Stimulated activated CD4-positive, alpha-beta T cell treated with anti-CD3 and anti-CD28 coated beads, TNF-alpha, amount 100 ng/mL, for 1 hour (primary cell): ENCODE results near the gene TTC32.
A peak's percentile ranks its signal among the peaks of the same experiment; 100 is the strongest.

ENCODE experiments used
- DNase-seq, 3 donors: peaks; one replicate each; pipeline ENCODE4 v3.0.0-alpha.2; 2020; ENCODE audit warnings: low read depth in 3 of 3, low spot score in 1 of 3

Gene TTC32

DNA sequence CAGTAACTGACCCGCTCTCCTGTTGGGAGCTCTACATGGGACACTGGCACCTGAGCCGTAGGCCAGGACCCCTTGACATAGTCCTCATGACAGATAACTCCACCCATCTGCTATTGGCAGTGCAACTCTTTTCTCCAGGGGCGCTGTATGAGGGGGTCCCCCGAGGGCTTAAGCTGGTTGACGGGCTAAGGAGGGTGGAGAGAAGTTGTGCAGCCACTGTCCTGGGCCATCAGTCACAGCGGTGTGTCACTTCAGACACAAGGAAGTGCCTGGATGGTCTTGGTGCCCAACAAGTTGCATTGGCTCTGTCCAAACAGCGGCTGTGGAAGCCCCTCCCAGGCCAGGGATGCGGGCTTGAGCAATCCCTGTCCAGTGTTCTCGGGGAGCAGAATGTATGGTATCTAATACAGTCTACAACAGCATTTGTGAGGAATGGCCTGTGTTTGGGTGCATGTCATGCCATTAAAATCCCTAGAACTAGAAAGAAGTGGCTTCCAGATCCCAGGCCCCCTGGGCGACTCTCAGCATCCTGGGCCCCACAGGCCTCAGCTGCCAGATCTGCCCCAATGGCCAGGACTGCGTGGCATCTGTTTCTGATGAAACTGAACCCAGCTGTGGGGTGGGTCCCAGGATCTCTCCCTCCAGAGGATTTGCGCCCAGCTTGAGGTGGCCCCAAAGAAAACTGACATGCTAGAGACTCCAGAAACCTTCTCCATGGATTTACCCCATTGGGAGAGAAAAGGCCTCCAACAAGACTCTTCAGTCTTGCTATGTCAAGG lies 23.3 kb downstream of the TTC32 start:
- no peak for DNase-seq

DNA sequence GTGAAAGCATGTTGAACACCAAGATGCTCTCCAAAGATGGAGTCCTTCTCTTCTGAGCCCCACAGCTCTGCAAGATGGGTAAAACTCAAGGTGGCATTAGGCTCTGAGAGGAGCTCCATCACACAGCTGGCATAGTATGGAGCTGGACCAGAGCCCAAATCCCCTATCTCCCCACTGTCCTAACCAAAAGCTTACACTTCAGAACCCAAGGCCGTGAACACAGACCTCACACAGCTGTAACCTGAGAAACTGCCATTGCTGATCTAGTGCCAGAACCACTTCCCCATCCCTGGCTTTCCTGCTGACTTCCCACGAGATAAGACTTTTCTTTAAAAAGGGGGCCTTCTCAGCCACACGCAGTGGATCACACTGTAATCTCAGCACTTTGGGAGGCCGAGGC lies 25.0 kb downstream of the TTC32 start:
- DNase-seq, result no peak

DNA sequence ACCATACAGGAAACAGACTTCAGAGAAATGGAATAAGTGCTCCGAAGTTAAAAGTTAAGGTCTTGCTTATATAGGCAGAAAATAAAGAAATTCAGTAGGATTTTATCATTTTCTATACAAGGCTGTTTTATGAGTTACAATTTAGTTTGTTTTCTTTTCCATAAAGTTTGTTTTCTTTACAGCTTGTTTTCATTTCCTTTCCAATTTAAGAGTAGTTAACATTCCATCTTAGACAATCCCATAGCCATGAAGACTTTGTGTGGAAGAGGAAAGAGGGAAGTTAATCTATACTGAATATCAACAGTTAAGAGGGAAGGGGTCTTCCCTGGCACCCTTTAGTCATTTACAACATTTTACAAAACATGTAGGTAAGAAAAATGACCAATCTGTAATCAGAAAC lies 26.5 kb downstream of the TTC32 start:
- no peak for DNase-seq

DNA sequence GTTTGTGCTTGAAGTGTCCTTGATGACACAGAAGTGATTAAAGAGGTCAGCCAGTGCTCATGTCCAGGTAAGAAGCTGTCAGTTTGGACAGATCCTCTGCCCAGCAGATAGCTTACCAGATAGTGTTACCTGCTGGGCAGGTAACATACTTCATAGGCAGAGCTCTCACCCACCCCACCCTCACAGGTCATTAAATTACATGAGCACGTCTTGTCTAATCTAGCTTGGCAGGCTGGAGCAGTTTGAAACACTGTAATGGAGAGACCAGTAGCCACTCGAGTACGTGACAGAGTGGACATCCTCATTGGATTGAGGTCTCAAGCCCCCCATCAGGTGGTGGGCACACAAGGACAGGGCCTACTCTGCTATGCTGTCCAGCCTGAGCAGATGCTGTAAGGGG lies 27.1 kb downstream of the TTC32 start:
- no peak for DNase-seq

DNA sequence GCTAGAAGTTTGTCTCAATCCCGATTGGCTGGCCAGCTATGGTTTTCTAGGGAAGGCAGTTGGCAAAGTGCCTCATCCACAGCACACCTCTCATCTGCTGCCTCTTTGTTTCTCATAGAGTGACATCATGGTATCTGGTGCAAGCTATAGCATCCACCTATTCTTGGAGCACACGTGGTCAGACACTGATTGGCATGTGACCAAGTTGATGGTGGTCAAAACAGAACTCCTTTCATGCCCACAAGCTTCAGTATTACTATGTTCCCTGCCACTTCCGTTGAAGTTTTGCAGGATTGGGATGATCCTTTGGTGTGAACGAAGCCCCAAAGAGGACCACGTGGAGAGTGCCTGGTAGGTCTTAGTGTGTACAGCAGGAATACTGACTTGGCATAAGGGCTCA lies 28.8 kb downstream of the TTC32 start:
- DNase-seq, result no peak

DNA sequence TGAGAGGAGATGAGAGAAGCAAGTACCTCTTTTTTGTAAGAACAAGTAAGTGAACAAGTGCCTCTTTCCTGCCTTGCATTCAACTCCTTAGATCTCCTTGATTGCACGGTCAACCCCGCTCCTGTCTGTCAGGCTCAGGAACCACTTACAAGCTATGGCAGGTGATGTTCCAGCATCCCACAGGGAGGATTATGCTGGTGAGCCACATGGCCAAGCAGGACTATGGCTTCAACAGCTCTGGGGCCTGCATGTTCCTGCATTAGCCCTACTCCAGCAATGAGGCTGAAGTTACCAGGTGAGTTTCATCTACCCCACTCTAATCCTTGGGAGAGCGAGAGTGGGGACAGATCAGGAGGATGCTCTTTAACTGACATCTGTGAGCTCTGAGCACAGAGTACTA lies 29.5 kb downstream of the TTC32 start:
- DNase-seq, result no peak

DNA sequence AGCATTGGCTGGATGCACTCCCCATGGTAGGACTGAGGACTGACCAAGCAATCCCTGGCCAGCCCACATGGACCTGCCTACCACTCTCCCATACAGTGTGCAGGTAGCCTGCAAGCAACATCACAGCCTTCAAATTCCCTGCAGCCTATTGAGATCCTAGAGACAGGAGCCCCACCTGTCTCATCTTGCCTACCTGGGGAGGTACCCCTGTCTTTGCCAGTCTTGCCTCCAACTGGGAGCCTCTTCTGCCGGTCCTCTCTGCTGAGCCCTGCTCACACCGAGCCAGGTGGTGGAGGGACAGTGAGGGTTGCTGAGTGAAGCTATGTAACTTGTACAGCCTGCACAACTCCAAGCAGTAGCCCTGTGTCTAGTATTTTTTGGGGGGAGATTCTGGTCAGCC lies 29.9 kb downstream of the TTC32 start:
- no peak for DNase-seq

DNA sequence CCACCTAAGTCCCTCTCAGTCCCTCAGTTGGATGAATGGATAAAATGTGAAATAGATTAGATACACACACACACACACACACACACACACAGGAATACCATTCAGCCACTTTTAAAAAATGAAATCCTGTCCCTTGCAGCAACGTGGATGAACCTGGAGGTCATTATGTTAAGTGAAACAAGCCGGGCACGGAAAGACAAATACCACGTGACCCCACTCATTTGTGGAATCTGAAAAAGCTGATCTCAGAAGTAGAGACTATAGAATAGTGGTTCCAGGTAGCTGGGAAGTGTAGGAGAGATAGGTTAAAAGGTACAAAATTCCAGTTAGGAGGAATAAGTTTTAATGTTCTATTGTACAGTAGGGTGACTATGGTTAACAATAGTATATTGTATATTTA lies 31.0 kb downstream of the TTC32 start:
- no peak for DNase-seq

DNA sequence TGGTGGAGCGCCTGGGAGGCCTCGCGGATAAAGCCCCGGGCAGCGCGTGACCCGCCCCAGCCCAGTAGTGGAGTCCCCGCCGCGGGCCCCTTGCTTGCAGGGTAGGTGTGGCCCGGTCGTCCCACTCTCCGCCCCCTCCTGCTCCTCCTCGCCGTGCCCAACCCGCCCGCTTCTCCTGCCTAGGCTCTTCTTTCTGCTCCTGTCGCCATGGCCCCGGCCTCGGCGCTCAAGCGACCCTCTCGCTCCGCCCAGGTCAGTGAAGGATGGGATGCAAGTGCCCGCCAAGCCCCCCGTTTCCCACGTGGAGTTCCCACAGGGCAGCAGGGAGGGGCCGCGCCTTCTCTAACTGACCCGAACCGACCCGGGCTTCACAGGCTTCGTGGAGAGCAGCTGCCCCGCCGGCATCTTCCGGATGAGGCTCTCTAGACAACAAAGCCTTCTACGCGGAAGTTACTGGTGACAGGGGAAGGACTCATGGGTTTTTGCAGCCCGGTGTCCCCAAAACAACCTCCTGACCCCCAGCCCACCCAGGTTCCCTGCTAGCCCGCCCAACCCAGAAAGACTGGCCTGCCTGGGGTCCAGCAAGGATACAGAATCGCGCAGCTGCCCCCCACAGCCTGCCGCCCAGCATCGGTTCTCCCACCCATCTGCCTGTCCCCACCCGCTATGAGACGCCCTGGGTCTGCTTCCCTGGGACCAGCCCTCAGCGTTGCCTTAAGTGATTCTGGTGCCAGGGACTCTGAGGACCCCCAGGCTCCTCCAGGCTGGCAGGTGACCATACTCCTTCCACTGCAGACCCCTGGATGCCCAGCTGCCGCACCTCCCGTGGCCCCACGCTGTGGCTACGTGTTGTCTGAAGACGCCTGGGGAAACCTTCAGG lies 32.8 kb downstream of the TTC32 start:
- DNase-seq, result peak; percentile 18 to 45 (median 33)

DNA sequence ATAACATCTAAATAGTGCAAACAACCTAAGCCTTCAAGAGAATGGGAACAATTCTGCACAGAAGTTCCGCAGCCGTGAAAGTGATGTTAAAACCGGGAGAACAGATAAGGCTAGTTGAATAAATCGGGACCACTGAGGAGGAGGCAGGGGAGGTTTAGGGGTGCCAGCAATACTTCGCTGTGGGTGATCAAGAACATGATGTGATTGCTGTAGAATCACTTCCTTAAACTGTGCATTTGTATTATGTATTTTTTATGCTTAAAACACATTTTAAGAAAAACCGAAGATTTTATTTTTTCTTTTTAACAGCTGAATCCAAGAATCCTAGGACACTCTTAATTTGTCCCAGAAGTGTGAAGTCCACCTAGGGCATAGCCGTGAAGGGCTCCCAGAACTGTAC lies 33.6 kb downstream of the TTC32 start:
- DNase-seq, result no peak

DNA sequence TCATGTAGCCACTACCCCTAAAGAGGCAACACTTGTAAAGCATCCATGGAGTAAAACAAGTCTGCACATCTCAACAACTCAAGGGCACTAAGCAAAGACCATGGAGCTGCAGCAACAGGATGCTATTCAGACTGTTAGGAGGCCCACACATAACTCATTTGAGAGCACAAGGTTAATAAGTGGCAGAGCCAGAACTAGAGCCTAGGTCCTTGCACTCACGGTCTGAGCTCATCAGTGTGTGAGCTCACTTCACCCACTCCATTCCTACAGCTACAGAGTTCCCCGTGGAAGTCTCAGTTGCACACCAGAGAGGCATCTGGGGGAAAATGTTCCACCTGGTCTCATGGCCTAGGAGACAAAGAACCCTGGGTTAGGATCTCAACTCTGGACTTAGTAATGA lies 35.0 kb downstream of the TTC32 start:
- no peak for DNase-seq

DNA sequence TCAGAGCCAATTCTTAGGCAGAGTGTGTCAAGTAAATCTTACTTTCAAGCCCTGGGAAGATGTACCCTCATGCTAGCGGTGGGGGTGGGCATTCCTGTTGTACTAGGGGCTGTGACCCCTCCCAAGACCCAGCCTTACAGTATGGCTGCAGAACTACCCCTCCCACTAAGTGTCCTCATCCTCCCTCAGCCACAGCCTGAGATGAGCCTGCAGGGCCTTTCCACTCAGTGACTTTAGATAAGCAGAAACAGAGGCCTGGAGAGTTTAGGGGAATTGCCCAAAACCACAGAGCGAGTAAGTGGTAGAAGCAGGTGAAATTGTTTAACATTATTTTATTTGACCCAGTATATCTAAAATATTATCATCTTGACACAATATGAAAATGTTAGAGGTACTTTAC lies 36.6 kb downstream of the TTC32 start:
- no peak for DNase-seq

DNA sequence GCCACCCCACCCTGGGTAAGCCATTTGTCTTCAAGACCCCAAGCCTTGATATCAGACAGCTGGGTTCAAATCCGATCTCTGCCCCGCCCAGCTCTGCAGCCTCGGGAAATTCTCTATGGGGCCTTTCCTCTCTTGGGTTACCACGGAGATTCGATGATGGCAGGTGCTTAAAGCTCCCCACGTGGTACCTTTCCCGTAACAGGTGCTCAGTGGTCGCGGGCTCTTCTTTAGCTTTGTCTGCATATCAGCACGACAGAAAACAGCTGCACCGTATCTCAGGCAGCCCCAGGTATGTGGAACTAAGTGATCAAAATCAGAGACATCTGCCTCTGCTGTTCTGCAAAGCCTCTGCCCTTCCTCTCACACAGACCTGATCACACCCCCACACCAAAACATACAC lies 37.4 kb downstream of the TTC32 start:
- no peak for DNase-seq

DNA sequence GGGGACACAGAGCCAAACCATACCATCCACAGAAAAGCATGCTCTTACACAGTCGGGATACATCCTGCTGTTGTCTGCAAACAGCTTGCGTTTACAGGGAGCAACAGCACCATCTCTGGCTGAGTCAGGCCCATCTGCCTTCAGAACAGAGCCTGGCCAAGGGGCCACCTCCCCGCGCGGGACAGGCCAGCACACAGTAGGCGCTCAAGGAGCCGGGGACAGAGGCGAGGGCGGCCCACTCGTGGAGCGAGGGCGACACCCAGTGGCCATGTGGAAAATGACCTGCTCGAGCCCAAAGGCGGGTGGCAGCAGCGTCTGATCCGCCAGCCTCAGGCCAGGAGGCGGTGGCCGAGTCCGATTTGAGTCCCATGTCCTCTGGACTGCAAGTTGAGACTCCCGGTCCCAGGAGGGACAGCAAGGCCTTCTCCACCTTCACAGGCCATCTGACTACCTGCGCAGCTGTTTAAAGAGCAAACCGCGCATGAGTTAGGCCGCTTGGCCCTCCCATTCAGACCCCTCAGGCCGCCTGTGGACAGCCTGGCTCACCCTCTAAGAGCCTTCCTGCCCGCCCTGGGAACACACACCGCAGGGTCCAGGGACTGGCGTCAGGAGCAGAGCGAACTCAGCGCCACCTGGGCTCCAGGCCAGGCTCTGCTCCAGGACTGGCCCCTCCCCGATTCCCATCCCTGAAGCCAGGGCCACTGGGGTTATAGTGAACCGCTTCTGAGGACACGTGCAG lies 38.3 kb downstream of the TTC32 start:
- DNase-seq, result peak in 2 of 3 donors; percentile 46 to 62

DNA sequence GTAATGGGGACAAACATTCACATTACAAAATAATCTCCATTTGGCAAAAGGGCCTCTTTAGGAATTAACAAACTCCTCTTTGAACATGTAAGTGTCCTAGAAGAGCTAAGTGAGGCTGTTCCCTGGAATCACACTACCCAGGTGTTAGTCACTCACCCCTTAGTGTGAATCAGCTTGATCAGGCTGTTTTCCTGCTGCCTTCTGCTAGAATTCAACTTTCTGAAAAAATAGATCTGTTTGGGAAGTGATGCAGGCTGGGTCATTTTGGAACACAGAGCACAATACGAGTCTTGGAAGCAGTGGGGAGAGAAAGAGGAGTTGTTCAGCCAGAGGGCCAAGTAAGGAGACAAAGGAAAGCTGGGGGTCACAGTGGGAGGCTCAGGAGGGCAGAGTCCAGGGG lies 40.0 kb downstream of the TTC32 start:
- no peak for DNase-seq

DNA sequence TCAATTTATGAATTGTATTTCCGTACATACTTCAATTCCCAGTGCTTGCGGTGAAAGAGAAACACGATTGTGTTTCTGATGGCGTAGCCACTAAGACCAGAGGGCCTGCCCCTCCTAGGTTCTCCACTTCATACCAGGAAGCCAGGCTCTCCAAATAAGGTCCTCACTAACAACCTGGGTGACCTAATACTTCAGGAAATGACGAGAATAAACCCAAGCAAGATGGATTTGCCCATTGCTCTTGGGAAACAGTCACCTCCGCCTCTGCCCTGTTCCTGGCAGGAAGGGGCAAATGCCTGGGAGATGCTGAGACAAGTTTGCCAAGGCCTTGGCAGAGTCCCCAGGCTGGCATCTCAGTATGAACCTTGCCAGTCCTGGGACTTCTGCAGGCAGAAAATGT lies 41.8 kb downstream of the TTC32 start:
- DNase-seq, result no peak

DNA sequence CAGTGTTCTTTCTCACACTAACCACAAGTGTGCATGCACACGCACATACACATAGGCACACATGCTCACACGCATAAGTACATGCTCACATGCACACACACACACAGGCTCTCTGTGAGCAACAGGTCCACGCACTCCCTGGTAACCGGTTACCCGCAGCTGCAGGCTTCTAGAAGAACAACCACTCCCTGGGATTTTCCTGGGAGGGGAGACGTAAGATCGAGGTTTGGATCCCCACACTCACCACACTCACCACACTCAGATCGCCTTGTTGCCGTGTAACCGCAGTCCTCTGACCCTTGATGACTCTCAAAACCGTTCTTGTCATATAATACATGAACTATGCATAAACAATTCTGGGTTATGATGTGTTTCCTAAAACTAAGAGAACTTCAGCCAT lies 42.2 kb downstream of the TTC32 start:
- DNase-seq, result no peak

DNA sequence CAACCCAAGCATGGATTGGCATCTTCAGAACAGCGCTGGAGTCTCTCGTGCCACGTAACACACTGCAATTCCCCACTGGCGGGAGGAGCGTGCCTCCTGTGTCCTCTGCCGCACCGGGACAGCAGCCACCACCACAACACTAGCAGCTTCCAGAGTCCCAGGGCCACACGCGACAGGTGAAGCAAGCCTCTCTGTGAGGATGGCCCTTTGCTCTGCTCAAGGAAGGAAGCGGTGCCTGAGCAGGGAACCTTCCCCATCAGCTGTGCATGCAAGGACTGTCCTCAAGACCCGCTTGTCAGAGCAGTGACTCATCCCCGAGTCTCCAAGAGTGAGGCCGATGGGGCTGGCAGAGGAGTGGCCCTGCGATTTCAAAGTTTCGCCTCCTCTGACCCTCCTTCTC lies 44.0 kb downstream of the TTC32 start:
- DNase-seq, result no peak

DNA sequence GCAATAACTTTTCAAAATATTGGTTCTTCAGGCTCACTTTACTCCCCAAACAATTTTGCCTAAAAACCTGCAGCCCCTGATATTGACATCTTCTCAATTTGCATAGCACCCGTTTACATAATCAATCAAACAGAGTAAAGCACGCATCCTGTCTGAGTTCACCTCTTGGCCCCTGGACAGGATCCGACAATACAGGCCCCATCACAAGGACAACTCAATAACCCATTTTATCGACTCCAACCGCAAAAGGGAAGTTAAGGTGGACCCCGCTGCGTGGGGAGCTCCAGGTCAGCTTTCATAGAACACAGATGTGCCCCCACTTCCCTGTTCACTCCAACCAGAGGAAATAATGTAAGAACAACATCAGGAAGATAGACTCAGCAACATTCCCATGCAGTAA lies 44.7 kb downstream of the TTC32 start:
- no peak for DNase-seq

DNA sequence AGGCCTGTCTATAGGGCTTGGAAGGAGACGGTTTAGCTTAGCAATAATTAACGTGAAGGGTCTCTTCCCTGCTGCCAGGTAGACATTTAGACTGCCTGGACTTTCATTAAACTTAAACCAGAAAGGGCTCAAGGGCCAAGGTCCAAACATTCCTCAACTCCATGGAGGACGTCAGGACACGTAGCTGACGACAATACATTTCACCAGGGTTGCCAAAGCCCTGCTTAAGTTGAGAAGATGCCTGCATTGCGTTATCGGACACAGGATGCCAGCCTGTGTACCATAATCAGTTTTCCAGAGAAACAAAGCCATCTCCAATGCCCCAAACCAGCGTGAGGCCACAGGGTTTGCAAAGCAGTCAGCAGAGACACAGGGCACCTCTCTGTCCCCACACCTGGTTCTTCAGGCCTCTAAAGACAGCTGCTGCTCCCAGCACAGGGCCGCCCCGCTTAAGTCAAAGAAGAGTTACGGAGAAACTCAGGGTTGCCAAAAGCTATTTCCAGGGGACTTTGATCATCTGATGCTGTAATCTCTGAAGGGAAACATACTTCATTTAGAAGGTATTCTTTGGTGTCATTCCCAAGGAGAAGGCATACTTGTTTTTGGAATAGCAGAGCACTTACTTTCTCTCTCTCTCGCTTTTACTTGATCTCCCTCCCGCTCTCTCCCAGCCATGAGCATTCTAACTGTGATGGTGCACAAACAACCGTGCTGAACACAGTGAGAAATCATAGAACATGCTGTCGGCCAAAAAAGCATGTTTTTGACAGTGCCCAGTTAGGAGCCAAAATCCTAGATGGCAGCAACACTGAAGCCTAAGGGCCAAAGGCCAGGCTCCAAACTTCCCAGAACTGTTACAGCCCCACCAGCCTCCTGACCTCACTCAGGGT lies 46.0 kb downstream of the TTC32 start:
- no peak for DNase-seq
